GM21423 (cell line): ENCODE results near the gene ZNF384.

ENCODE experiments used
- ATAC-seq: cut with Tn5 transposase; IDR thresholded peaks from one replicate; pipeline ENCODE4 v1.9.1; 2021; ENCODE audit warnings: mild to moderate bottlenecking, moderate library complexity; ENCODE audit not compliant: unreplicated experiment

The ZNF384 gene

GRCh38 chr12:6662602-6662905 lies 26.6 kb downstream of the ZNF384 start:
- no peak for ATAC-seq

DNA sequence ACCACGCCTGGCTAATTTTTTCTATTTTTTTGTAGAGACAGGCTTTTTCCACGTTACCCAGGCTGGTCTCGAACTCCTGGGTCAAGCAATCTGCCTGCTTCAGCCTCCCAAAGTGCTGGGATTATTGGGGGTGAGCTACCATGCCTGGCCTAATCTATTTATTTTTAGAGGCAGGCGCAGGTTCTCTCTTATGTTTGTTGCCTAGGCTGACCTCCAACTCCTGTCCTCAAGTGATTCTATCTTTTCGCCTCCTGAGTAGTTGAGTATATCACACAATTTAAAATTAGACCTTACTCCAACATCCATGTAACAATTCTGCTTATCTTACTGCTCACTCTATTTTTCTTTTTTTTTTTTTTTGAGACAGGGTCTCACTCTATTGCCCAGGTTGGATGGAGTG lies 35.2 kb downstream of the ZNF384 start:
- no peak for ATAC-seq

DNA sequence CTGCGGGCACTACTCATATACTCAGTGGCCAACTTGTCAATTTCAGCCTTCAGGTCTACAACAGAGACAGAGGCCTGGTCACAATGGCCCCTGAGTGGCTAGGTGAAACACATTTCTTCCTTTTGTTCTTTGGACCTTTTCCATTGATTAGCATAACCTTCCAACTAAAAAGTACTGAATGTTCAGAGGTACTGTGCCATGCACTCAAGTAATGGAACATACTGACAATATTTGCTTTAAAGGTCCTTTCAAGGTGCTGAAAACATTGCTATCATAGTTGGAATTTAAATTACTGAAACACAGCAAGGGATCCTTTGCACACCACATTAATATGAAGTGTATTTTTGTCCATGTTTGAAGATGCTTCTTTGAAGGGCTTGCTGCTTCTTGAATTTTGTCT lies 35.8 kb downstream of the ZNF384 start:
- ATAC-seq = no peak

GRCh38 chr12:6652391-6652790 lies 36.8 kb downstream of the ZNF384 start:
- no peak for ATAC-seq

GRCh38 chr12:6650832-6651231 lies 38.3 kb downstream of the ZNF384 start:
- ATAC-seq = no peak

GRCh38 chr12:6647083-6647604 lies 42.0 kb downstream of the ZNF384 start, which contains the start of gene ACRBP:
TSS of gene ACRBP (minus strand) at chr12:6647432. CDS start at chr12:6647366, 66 bp downstream.
- no peak for ATAC-seq

- ATAC-seq = no peak
Measured at GRCh38 chr12:6646276-6647082, 42.7 kb downstream of the ZNF384 start.

DNA sequence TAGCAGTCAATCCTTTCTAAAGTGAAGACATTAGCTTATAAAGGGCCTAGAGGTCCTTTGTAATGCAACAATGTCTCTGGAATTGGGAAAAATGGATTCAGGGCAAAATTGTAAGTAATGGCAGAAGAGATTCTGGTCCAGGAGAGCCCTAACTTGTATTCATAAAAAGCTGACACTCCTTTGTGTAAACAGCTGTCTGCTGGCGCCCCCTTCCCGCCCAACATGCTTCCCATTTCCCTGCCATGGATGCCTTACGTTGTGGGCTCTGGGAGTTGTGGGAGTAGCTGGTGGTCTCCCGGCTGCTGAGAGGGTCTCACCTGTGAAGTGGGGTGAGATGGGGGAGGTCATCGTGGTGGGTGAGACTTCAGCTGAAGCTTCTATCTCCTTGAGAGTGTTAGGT lies 44.3 kb downstream of the ZNF384 start:
- ATAC-seq = no peak

- ATAC-seq = no peak
Measured at GRCh38 chr12:6644257-6644596, 44.9 kb downstream of the ZNF384 start.

DNA sequence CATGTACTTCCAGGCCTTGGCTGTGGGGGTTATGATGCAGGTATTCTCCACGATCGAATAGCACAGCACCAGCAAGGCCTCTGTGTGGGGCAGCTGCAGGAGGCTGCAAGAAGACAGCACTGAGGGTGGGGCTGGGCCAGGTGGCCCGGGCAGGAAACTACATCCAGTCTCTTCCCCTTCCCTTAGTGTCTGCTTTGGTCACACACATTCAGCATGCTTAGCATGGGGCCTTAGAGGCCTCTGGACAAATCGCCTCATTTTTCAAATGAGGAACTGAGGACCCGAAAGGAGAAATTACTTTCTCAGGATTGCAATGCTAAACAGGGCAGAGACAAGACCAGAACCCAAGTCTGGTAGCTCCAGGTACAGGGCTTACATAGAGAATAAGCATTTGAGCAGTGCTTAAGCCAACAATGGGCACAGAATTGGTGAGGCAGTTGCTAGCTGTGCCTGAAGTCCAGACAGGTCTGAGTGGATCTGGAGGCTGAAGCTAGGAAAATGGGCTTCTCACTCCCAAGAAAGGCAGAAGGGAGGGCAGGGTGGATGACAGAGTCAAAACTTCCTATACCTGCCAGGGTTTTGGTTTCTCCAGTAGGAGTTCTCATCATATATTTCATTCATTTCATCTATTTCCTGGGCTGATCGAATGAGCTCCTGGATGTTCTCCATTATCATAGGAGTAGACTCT lies 45.5 kb downstream of the ZNF384 start:
- ATAC-seq = no peak

DNA sequence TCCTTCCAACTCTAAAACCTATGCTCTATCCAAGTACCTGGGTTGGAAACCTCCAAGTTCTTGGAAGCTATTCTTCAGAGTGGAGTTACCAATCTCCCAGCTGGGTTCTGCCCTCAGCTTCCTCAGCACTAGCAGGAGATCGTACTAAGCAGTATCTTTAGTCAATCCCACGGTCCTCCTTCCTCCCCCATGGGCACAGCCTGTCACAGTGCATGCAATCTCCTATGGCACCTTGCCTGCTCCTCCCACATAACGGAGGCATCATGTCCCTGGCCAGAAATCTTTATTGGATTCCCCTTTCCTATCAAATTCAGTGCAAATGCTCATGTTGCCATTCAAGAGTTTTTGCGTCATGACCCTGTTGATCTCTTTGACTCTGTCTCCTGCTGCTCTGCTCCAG lies 48.0 kb downstream of the ZNF384 start:
- ATAC-seq = no peak

DNA sequence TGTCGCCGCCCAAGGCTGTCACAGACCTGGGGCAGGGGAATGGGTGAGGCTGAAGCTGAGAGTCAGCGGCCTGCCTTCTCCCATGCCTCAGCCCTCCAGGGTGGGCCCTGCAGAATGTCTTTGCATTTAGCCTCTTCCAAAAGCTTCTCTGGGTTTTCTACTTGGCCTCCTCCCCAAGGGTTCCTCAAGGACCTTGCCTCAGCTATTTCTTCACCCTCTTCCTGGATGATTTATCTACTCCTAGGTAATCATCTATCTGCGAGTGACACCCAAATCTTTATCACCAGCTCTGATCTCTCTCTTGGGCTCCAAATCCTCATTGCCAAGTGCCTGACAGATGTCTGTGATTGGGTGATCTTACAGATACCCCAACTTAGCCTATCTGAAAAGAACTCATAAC lies 48.7 kb downstream of the ZNF384 start:
- ATAC-seq = no peak

- no peak for ATAC-seq
Measured at GRCh38 chr12:6639151-6639801, 49.9 kb downstream of the ZNF384 start.

GRCh38 chr12:6638305-6638704 lies 50.9 kb downstream of the ZNF384 start:
- no peak for ATAC-seq

GRCh38 chr12:6635856-6636531 lies 53.2 kb downstream of the ZNF384 start, which contains the start of gene LPAR5:
TSS of gene LPAR5 (minus strand) at chr12:6635959. CDS start at chr12:6621248, 14,711 bp downstream.
- ATAC-seq = peak; percentile 43

DNA sequence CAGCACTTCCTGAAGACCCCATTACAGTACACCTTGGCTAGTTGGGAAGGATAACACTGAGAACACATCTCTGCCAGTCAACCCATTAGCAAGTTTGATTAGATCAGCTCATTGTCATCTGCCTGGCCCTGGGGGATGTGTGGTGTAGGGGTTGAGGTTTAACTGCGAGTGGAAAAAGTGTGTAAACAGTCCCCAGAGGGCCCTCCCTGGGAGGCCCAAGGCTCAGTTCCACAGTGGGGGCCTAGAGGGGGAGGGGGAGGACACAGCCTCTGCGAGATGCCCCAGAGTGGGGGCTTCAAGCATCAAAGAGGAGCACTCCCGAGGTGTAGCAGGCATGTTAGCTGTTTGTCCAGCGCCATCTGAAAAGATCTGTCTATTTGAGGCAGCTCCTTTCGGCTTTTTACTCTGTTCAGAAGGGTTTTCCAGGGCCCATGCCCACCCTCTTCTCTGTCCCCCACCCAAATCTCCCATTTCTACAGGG lies 53.8 kb downstream of the ZNF384 start:
- peak; percentile 38 for ATAC-seq

GRCh38 chr12:6632026-6632983 lies 56.9 kb downstream of the ZNF384 start:
- peak; percentile 58 for ATAC-seq

DNA sequence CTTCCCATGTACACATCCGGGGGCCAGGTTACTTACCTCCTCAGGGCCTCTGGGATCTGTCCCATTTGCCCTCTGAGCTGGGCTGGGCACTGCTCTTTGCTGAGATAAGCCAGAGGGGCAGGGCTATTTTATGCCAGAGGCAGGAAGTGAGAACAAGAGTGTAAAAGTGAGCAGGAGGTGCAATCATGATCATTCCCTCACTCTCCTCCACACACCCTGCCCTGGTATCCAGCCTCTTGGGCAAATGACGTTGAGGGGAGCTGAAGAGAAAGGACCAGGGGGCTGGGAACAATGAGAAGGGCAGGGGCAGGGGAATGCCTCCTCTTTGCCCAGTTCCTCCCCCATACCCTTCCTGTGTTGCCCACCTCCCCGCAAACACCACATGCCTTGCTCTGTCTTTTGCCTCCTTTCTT lies 57.6 kb downstream of the ZNF384 start:
- ATAC-seq = no peak

DNA sequence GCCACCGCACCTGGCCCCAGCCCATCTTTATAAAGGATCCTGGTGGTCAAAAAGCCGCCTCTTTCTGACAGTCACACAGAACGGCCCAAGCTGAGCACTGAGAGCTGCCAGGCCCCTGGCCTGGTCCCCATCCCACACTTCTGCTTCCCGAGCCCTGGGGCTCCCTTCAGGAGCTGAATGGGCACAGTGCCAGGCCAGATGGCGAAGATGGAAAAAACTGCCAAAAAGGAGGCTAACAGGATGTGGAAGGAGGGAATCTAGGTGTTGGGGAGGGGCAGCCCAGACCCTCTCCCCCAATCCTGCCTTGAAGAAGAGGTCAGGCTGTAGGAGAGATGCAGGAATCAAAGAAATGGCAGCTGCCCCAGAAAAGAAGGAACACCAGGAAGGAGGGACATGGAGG lies 58.4 kb downstream of the ZNF384 start:
- ATAC-seq = no peak

GRCh38 chr12:6627616-6628015 lies 61.6 kb downstream of the ZNF384 start:
- no peak for ATAC-seq
